Karpas-422 (cell line): Measurements from ENCODE around the gene MAGEB6B. TPM values are rescaled to one million over a fixed set of nuclear protein-coding genes. Genes with fewer than 3 reads are reported as not detected.
"Not testable (repeated sequence)": the region's sequence is repeated elsewhere in the genome, so short reads cannot be mapped to it uniquely, and the experiment has no call there.

Source experiments
- DNase-seq: peaks from one replicate; pipeline ENCODE4 v3.0.0-alpha.2; 2015
- H2AFZ ChIP-seq: fragments of 200-600 bp; sonication (generic); 2 replicates; pipeline ENCODE4 v1.6.1; 2014; ENCODE audit warnings: antibody characterized with exemption, low read length, mixed read lengths
- H3K27ac ChIP-seq: fragments of 200-600 bp; sonication (generic); 2 replicates; pipeline ENCODE4 v1.5.1; 2014; ENCODE audit warnings: mild to moderate bottlenecking, low read length, moderate library complexity
- H3K27me3 ChIP-seq: fragments of 200-600 bp; sonication (generic); 2 replicates; pipeline ENCODE4 v1.6.1; 2014; ENCODE audit warnings: low read length, mixed read lengths
- H3K36me3 ChIP-seq: fragments of 200-600 bp; sonication (generic); 2 replicates; pipeline ENCODE4 v1.6.1; 2014; ENCODE audit warnings: low read length, mixed read lengths; ENCODE audit not compliant: insufficient read depth
- H3K4me1 ChIP-seq: fragments of 200-600 bp; sonication (generic); 2 replicates; pipeline ENCODE4 v1.6.1; 2014; ENCODE audit warnings: mild to moderate bottlenecking, low read length, mixed read lengths
- H3K4me2 ChIP-seq: fragments of 200-600 bp; sonication (generic); 2 replicates; pipeline ENCODE4 v1.6.1; 2014; ENCODE audit warnings: low read length, low read depth, mild to moderate bottlenecking; ENCODE audit not compliant: poor library complexity, severe bottlenecking
- H3K4me3 ChIP-seq: fragments of 200-600 bp; sonication (generic); 2 replicates; pipeline ENCODE4 v1.5.1; 2014; ENCODE audit warnings: mild to moderate bottlenecking, antibody characterized with exemption, low read length, mixed read lengths
- H3K79me2 ChIP-seq: fragments of 200-600 bp; sonication (generic); 2 replicates; pipeline ENCODE4 v1.6.1; 2014; ENCODE audit warnings: mild to moderate bottlenecking, low read length, mixed read lengths
- H3K9ac ChIP-seq: fragments of 200-600 bp; sonication (generic); 2 replicates; pipeline ENCODE4 v1.6.0; 2014; ENCODE audit warnings: low read length
- H3K9me2 ChIP-seq: fragments of 200-600 bp; sonication (generic), shearing (Covaris generic); replicated peaks from 2 replicates; pipeline ENCODE4 v1.6.0; 2014; ENCODE audit warnings: mild to moderate bottlenecking, low read length, moderate library complexity; ENCODE audit not compliant: insufficient read depth
- H3K9me3 ChIP-seq: fragments of 300-700, 200-600 bp; sonication (generic); 2 replicates; pipeline ENCODE4 v1.6.1; 2014; ENCODE audit warnings: low read length, mixed read lengths
- H4K20me1 ChIP-seq: fragments of 200-600 bp; sonication (generic); 2 replicates; pipeline ENCODE4 v1.6.1; 2014; ENCODE audit warnings: mild to moderate bottlenecking, antibody characterized with exemption, low read length, low read depth; ENCODE audit not compliant: insufficient read depth
- total RNA-seq: library from RNA; depleted of rRNA; stranded (reverse); fragments of >200 nt; shearing (Covaris generic); gene quantifications from 2 replicates; pipeline ENCODE4 v1.2.3, GENCODE V29; 2014; ENCODE audit warnings: low replicate concordance; rRNA removed

MAGEB6B gene, protein sequence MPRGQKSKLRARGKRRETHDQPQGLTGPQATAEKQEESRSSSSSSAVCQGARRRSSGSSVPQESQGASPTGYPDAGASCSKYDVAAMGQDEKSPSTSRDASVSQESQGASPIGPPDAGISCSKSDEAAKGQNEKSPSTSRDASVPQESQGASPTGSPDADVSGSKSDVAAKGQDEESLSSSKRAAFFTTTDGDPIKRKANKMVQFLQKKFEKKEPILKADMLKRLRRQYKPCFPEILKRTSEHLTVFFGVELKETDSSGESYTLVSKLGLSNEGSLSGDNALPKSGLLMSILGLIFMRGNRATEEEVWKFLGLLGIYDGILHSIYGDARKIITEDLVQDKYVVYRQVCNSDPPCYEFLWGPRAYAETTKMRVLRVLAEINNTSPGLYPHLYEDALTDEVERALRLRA
- not detected in 2 replicates for total RNA-seq

- H3K27ac ChIP-seq, result no peak within 1 kb of the TSS
- H4K20me1 ChIP-seq, result no peaks in the 10 kb centered on the region
- H2AFZ ChIP-seq, result no peak within 1 kb of the TSS
- DNase-seq, result no peak
- H3K36me3 ChIP-seq, result no peaks in the 10 kb centered on the region
- no peaks in the 10 kb centered on the region for H3K4me1 ChIP-seq
- H3K79me2 ChIP-seq, result no peaks in the 10 kb centered on the region
- H3K9ac ChIP-seq, result no peak within 1 kb of the TSS
- H3K4me3 ChIP-seq, result no peak within 1 kb of the TSS
- H3K9me2 ChIP-seq, result no peaks in the 10 kb centered on the region
- H3K4me2 ChIP-seq, result no peak within 1 kb of the TSS
- H3K9me3 ChIP-seq, result peaks cover 11% of the 10 kb centered on the region; the same call in 1 of the 2 replicates
- no peaks in the 10 kb centered on the region for H3K27me3 ChIP-seq
These were observed at the start of gene MAGEB6B for GRCh38 chrX:26160301-26160700. Gene MAGEB6B (plus strand): TSS chrX:26160601. CDS start chrX:26160601, 0 bp downstream.

DNA sequence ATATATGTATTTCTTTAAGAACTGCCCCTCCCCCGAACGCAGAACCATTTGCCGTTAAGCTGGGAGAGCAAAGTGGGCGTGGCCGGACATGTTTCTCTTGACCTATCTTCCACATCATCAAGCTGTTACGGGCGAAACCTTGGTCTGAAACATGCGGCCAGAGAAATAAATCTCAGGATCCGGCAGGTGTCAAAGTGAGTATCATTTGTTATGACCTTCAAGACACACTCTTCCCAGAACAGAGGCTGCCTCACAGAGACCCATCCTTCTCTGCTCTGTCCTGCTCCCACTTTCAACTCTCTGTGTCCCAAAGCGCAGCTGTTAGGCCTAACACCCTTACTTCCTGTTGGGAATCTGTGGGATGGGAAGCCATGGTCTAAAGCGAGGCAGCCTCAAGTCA is 22.1 kb upstream of the MAGEB6B start, which contains the start of gene MAGEB18:
MAGEB18 (plus strand) TSS at position 70 of the 400 bp plus-strand sequence. CDS start 643 bp downstream, outside the sequence.
- H3K9ac ChIP-seq, result no peak within 1 kb of the TSS
- H3K9me2 ChIP-seq, result no peaks in the 10 kb centered on the region
- H3K4me3 ChIP-seq, result no peak within 1 kb of the TSS
- no peak within 1 kb of the TSS for H3K4me2 ChIP-seq
- H3K9me3 ChIP-seq, result peaks cover 26% of the 10 kb centered on the region
- H4K20me1 ChIP-seq, result no peaks in the 10 kb centered on the region
- no peak within 1 kb of the TSS for H3K27ac ChIP-seq
- no peaks in the 10 kb centered on the region for H3K27me3 ChIP-seq
- no peaks in the 10 kb centered on the region for H3K79me2 ChIP-seq
- H3K4me1 ChIP-seq, result no peaks in the 10 kb centered on the region
- DNase-seq, result no peak
- no peak within 1 kb of the TSS for H2AFZ ChIP-seq
- no peaks in the 10 kb centered on the region for H3K36me3 ChIP-seq

GRCh38 chrX:26146024-26146423 is 14.4 kb upstream of the MAGEB6B start:
- Histone ChIP-seq H3K4me1 (no peaks in the 10 kb centered on the region), H3K4me3 (no peak overlapping the region), H4K20me1 (no peaks in the 10 kb centered on the region), H3K79me2 (no peaks in the 10 kb centered on the region), H3K9ac (no peak overlapping the region), H3K36me3 (no peaks in the 10 kb centered on the region), H3K9me3 (peaks cover 10% of the 10 kb centered on the region; the same call in 1 of the 2 replicates), H3K4me2 (no peak overlapping the region), H3K27me3 (no peaks in the 10 kb centered on the region), H2AFZ (no peak overlapping the region), H3K9me2 (no peaks in the 10 kb centered on the region), H3K27ac (no peak overlapping the region)
- DNase-seq, result no peak

DNA sequence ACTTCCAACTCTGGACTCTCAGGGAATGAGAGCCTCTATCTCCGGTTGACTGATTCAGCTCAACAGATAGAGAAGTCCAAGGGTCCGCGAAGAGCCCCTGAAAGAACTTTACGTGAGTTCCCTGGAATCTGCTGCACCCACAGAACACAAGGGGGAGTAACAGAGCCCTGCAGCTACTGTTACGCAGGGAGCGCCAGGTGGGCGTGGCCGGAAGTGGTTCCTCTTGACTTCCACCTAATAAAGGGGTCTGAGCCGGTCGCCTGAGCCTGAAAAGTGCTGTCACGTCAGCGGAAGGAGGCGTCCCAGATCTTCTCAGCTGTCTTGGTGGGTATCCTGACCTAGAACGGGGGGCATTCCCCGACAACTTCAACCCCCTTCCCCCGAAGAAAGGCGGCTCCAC is 31.8 kb downstream of the MAGEB6B start, which contains the start of gene MAGEB6:
MAGEB6 (plus strand) TSS at position 237 of the 400 bp plus-strand sequence. CDS start 1,407 bp downstream, outside the sequence.
- Histone ChIP-seq H3K9ac (no peak within 1 kb of the TSS), H3K4me3 (no peak within 1 kb of the TSS), H2AFZ (no peak within 1 kb of the TSS), H4K20me1 (no peaks in the 10 kb centered on the region), H3K27me3 (no peaks in the 10 kb centered on the region), H3K9me2 (no peaks in the 10 kb centered on the region), H3K36me3 (no peaks in the 10 kb centered on the region), H3K27ac (no peak within 1 kb of the TSS), H3K79me2 (no peaks in the 10 kb centered on the region), H3K9me3 (peaks cover 20% of the 10 kb centered on the region), H3K4me2 (no peak within 1 kb of the TSS), H3K4me1 (no peaks in the 10 kb centered on the region)
- DNase-seq, result no peak

- no peaks in the 10 kb centered on the region for H4K20me1 ChIP-seq
- H3K4me2 ChIP-seq, result no peak overlapping the region
These were observed 43.2 kb downstream of the MAGEB6B start for GRCh38 chrX:26203561-26203960.

DNA sequence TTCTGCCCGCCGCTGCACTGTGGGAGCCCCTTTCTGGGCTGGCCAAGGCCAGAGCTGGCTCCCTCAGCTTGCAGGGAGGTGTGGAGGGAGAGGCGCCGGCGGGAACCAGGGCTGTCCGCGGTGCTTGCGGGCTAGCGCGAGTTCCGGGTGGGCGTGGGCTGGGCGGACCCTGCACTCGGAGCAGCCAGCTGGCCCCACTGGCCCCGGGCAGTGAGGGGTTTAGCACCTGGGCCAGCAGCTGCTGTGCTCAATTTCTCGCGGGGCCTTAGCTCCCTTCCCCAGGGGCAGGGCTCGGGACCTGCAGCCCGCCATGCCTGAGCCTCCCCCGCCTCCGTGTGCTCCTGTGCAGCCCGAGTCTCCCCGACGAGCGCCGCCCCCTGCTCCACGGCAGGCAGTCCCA is 44.3 kb downstream of the MAGEB6B start:
- H3K4me2 ChIP-seq, H3K9me2 ChIP-seq, H4K20me1 ChIP-seq, H3K79me2 ChIP-seq, H3K9me3 ChIP-seq, H3K4me1 ChIP-seq, H3K36me3 ChIP-seq, H3K4me3 ChIP-seq, H3K9ac ChIP-seq, H2AFZ ChIP-seq, H3K27ac ChIP-seq, DNase-seq, H3K27me3 ChIP-seq: not testable (repeated sequence)

More at GRCh38 chrX:26203561-26203960, 43.2 kb downstream of the MAGEB6B start:
- no peaks in the 10 kb centered on the region for H3K9me2 ChIP-seq
- no peaks in the 10 kb centered on the region for H3K36me3 ChIP-seq
- peaks cover 4% of the 10 kb centered on the region for H3K9me3 ChIP-seq
- H3K27me3 ChIP-seq, result no peaks in the 10 kb centered on the region
- no peak for DNase-seq
- no peaks in the 10 kb centered on the region for H3K4me1 ChIP-seq
- H3K4me3 ChIP-seq, result no peak overlapping the region
- no peak overlapping the region for H2AFZ ChIP-seq
- H3K9ac ChIP-seq, result no peak overlapping the region
- H3K27ac ChIP-seq, result no peak overlapping the region
- no peaks in the 10 kb centered on the region for H3K79me2 ChIP-seq

DNA sequence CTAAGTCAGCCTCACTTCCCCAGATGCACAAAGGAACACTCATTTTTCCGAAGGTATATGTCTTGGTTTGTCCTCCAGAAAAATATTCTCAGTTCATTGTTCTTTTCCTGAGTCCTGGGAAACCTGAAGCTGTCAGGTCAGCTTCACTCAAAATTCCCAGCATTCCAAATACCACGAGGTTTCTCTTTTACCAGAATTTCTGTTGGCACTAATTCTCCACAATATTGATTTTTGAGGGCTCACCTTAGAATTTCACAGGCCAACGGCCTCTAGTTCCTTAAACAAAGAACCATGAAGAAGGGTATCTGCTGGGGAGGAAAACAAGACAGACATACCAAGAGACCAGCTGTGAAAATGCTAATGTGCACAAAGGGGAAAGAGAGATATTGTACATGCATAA is 47.6 kb downstream of the MAGEB6B start:
- Histone ChIP-seq H4K20me1 (no peaks in the 10 kb centered on the region), H3K79me2 (no peaks in the 10 kb centered on the region), H3K27ac (no peak overlapping the region), H3K9ac (no peak overlapping the region), H3K27me3 (no peaks in the 10 kb centered on the region), H2AFZ (no peak overlapping the region), H3K9me3 (peaks cover 4% of the 10 kb centered on the region; the same call in 1 of the 2 replicates), H3K36me3 (no peaks in the 10 kb centered on the region), H3K9me2 (no peaks in the 10 kb centered on the region), H3K4me1 (no peaks in the 10 kb centered on the region), H3K4me2 (no peak overlapping the region), H3K4me3 (no peak overlapping the region)
- no peak for DNase-seq
